Lower leg skin (tissue), 3 donors: ENCODE measurements around the gene MGAT4D.

ENCODE experiments used
- CTCF ChIP-seq, 3 donors: fragments of 450-650 bp; IDR thresholded peaks; one replicate each; pipeline ENCODE4 v1.5.1; 2016; ENCODE audit warnings: antibody characterized with exemption in 3 of 3, mild to moderate bottlenecking in 3 of 3, moderate library complexity in 2 of 3
- POLR2A ChIP-seq, 2 donors: fragments of 450-650 bp; IDR thresholded peaks; one replicate each; pipeline ENCODE4 v1.6.1; 2016 to 2017; ENCODE audit warnings: antibody characterized with exemption in 2 of 2, mild to moderate bottlenecking in 1 of 2, moderate library complexity in 1 of 2

GRCh38 chr4:140427106-140427918 lies 70.8 kb downstream of the MGAT4D start, which contains the start of gene CLGN:
- TF ChIP-seq POLR2A (IDR thresholded peaks at IDR 0.05), result no peak
- TF ChIP-seq CTCF (IDR thresholded peaks at IDR 0.05), result no peak
